Astrocyte (in vitro differentiated cells and primary cell): ENCODE results near the gene RAPGEF6.

Experiments used
- EZH2 ChIP-seq: IDR thresholded peaks from 2 replicates; pipeline ENCODE4 v1.6.1; 2012; ENCODE audit warnings: mild to moderate bottlenecking, low read length, inconsistent platforms; ENCODE audit not compliant: insufficient read depth
- TF ChIP-seq, protein P1 (sequence below): IDR thresholded peaks from 2 replicates; pipeline ENCODE4 v1.5.1; 2011; ENCODE audit warnings: low read depth, mild to moderate bottlenecking, inconsistent platforms, low read length, moderate library complexity; ENCODE audit not compliant: insufficient read depth

DNA sequence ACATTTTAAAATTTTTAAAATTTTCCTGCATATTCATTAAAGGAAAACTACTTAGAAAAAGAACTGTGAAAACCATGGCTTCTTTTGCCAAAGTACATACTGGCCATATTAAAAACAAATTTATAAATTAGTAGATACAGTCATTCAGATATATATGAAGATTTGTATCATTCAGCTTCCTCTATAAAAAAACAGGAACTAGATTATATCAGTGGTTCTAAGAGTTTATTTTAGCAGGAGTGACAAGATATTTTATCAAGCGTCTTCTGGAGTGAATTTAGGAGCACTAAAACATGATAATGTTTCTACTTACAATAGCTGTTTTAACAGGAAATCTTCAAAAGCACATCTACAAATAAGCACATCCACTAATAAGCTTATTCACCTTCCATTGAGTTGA, 171.4 kb downstream of the RAPGEF6 start:
- TF ChIP-seq, protein P1, sequence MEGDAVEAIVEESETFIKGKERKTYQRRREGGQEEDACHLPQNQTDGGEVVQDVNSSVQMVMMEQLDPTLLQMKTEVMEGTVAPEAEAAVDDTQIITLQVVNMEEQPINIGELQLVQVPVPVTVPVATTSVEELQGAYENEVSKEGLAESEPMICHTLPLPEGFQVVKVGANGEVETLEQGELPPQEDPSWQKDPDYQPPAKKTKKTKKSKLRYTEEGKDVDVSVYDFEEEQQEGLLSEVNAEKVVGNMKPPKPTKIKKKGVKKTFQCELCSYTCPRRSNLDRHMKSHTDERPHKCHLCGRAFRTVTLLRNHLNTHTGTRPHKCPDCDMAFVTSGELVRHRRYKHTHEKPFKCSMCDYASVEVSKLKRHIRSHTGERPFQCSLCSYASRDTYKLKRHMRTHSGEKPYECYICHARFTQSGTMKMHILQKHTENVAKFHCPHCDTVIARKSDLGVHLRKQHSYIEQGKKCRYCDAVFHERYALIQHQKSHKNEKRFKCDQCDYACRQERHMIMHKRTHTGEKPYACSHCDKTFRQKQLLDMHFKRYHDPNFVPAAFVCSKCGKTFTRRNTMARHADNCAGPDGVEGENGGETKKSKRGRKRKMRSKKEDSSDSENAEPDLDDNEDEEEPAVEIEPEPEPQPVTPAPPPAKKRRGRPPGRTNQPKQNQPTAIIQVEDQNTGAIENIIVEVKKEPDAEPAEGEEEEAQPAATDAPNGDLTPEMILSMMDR, result no peak
- TF ChIP-seq EZH2, result no peak
